ENCODE results near the gene KLF13.

Gene KLF13

DNA sequence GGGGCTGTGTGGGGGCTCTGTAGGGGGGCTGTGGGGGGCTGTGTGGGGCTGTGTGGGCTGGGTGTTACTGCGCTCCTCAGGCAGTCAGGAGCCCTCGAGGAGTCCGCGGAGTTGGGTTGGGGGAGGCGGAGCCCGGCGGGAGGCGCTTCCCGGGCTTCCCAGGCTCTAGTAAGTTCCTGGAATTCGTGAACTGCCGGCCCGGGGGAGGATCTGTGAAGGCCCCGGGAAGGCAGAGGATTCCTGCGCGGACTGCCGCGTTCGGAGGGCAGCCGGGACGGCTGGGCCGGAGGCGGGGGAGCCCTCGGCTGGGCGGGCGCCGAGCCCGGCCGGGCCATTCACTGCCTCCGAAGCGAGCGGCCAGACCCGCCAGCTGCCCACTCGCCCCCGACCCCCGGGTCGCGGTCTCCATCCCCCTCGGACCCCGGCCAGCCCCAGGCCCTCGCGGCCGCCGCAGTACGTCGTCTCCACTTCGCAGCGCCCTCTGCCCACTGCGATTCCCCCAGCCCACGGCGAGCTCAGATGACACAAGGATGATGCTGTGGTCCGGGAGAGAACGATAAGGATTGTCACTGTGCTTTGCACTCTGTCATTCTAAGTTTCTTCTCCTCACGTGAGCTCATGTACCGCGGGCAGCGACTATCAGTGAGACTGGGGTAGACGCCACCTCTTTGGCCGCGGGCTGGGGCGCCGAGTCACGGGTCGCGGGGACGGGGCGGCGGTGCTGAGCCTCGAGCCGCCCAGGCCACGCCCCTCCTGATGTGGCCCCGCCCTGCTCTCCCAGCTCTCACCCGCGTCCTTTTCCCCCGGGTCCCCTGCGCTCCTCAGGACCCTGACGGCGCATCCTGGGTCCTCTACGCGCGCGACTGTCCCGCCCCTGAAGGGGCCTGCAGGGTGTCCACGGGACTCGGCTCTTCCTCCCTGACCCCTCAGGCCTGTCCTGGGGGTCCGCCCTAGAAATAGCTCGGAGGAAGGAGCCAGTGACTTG lies 65.3 kb downstream of the KLF13 start:
- H3K4me3 ChIP-seq (ENCODE audit: low read depth, low read length) = peak overlapping the region; percentile 69
- TF ChIP-seq, protein P1, sequence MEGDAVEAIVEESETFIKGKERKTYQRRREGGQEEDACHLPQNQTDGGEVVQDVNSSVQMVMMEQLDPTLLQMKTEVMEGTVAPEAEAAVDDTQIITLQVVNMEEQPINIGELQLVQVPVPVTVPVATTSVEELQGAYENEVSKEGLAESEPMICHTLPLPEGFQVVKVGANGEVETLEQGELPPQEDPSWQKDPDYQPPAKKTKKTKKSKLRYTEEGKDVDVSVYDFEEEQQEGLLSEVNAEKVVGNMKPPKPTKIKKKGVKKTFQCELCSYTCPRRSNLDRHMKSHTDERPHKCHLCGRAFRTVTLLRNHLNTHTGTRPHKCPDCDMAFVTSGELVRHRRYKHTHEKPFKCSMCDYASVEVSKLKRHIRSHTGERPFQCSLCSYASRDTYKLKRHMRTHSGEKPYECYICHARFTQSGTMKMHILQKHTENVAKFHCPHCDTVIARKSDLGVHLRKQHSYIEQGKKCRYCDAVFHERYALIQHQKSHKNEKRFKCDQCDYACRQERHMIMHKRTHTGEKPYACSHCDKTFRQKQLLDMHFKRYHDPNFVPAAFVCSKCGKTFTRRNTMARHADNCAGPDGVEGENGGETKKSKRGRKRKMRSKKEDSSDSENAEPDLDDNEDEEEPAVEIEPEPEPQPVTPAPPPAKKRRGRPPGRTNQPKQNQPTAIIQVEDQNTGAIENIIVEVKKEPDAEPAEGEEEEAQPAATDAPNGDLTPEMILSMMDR (IDR thresholded peaks at IDR 0.05; ENCODE audit: borderline replicate concordance, insufficient read depth, low read depth, low read length) = no peak

DNA sequence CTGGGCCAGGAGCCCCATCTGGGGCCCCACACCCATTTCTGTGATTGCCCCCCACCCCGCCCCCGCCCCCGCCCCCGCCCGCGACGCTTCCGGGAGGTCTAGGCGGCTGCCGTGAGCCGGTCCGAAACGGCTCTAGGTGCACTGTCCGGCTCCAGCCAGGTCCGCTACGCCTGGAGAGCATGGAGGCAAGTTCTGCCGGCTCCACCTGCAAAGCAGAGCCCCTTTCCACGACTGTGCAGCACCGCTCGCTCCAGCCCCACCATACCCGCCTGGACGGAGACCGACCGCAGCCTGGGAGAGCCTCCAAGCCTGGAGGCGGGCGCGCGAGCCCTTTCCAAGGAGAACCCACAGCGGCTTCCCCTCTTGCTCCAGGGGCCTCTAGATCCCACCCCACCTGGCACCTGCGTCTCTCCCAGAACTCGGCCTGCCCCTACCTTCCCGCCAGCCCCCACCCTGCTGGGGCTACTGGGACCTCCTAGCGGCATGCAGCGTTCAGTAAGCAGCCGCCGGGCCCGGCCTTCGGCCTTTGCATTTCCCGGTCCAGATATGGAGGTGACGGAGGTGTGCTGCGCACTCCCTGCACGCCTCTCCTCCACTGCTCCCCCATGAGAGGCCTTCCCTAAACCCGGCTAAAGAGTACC lies 66.2 kb downstream of the KLF13 start:
- H3K4me3 ChIP-seq (ENCODE audit: low read depth, low read length) = peak overlapping the region; percentile 69
- TF ChIP-seq, protein P1 (IDR thresholded peaks at IDR 0.05; ENCODE audit: borderline replicate concordance, insufficient read depth, low read depth, low read length) = no peak

DNA sequence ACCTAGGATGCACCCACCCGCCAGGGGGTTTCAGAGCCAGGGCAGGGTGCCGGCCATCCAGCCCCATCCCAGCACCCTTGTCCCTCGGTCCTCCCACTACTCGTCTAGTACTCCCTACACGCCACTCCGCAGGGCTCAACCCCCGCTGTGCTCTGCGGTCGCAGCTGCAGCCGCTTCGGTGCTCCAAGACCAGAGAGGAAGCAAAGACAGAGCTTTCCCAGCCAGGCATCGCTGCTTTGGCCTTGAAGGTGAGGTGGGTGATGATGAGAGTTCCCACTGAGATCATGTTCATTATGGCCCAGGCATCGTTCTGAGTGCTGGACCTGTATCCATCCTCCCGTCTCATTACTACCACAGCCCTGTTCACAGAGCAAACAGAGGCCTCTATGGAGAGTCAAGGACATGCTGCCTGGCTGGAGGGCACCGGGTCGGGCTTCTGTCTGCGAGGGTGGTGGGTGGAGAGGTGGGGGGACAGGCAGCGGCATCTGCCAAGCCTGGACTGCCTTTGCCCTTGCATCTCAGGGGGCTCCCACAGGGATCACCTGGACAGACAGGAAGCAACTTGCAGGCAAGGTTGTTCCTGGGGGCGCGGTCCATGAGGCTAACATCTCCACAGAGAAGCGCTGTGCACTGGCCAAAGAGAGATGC lies 66.9 kb downstream of the KLF13 start:
- TF ChIP-seq, protein P1 (IDR thresholded peaks at IDR 0.05; ENCODE audit: borderline replicate concordance, insufficient read depth, low read depth, low read length) = no peak
- H3K4me3 ChIP-seq (ENCODE audit: low read depth, low read length) = peak overlapping the region; percentile 21

DNA sequence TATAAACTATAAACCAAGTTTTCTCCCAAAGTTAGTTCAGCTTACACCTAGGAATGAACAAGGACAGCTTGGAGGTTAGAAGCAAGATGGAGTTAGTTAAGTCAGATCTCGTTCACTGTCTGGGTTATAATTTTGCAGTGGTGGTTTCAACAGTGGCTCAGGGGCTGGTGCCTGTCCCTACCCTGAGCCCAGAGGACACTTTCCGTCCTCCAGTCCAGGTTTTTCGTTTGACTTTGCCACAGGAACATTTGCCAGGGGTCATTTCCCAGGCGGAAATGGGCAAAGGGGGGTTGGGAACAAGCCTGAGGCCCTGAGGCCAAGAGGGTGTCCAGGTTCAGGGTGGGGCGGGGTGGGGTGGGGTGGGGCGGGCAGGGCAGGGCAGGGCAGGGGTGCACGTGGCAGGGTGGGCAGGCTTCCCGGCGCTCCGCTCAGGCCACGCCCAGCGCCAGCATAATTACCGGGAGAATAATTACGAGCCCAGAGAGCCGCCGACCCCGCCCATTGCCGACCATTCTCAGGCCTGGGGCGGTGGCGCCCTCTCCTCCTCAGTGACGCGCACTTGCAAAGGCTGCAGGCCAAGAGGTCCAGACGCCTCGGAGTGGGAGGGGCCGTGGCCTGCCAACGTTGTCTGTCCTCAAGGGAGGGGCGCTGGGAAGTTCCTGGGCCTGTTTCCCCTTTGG lies 70.4 kb downstream of the KLF13 start:
- H3K4me3 ChIP-seq (ENCODE audit: low read depth, low read length) = no peak overlapping the region
- TF ChIP-seq, protein P1 (IDR thresholded peaks at IDR 0.05; ENCODE audit: borderline replicate concordance, insufficient read depth, low read depth, low read length) = no peak

DNA sequence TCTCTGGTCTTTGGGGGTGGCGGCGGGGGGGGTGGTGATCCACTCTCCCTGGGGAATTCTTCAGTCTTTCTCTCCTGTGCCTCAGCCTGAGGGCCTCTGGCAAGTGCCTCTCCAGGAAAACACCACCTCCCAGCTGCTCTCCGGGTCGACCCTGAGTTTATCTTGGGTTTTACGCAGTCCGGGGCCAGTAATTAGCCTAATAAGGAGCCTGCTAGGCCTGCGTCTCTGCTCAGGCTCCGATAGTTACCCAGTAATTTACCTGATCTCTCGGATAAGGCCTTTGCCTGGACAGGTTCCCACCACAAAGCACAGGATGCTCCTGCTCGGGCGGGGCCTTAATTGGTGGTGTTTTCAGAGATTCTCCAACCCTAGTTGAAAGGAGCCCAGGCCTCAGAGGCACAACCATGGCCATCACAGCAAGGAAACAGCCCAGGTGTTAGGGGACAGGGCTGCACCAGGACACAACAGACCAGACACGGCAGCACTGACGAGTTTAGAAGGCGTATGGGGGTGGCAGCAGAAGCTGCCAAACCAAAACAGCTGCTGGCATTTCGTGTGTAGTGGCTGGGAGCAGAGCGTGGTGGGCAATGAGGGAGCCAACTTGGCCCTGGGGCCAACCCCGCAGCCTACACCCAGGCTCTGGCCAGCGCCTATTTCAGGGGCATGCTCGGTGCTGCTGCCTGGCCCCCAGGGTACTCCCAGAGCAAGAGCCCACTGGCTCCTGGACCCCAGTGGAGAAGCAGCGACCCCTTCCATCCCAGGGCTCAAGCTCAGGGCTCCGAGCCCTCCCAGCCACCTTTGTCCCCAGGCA lies 71.4 kb downstream of the KLF13 start:
- H3K4me3 ChIP-seq (ENCODE audit: low read depth, low read length) = no peak overlapping the region
- TF ChIP-seq, protein P1 (IDR thresholded peaks at IDR 0.05; ENCODE audit: borderline replicate concordance, insufficient read depth, low read depth, low read length) = no peak

DNA sequence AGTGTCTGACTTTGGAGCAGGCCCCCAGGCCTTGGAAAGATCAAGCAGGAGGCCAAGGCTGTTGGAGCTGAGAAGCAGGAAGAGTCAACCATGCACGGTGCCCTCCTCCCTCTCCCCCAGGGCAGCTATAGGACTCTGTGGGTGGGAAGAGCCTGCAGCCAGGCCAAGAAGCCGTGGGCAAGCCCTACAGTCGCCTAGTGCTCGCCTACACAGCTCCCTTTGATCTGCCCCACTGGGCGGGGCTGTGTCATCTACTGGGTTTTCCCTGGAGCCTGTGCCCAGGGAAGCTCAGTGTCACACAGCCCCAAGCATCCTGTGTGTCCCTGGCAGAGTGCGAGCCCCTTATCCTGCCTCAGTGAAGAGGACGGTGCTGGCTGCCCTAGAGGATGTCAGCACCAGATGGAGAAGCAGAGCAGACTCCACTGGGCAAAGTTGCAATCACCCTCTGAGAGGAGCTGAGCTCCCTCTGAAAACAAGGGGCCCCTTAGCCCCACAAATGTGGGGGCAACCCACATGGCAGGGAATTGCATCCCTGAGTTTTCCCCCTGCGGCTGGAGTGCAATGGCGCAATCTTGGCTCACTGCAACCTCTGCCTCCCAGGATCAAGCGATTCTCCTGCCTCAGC lies 72.2 kb downstream of the KLF13 start:
- TF ChIP-seq, protein P1 (IDR thresholded peaks at IDR 0.05; ENCODE audit: borderline replicate concordance, insufficient read depth, low read depth, low read length) = no peak
- no peak overlapping the region for H3K4me3 ChIP-seq (ENCODE audit: low read depth, low read length)
